Astrocyte of the cerebellum (primary cell): ENCODE results near the gene ZBTB16.

Source experiments
- DNase-seq: peaks from one replicate; pipeline ENCODE4 v3.0.0-alpha.2; 2011; ENCODE audit warnings: low read depth
- H3K4me3 ChIP-seq: 2 replicates; pipeline ENCODE4 v1.5.1; 2011; ENCODE audit warnings: mild to moderate bottlenecking, low read depth, low read length, moderate library complexity
- in situ Hi-C: cut with HindIII; loops from 2 replicates; pipeline ENCODE4 v1.10.0; 2017; ENCODE audit warnings: low sequenced_read_pairs
- TF ChIP-seq, protein P1 (sequence below): IDR thresholded peaks from 2 replicates; pipeline ENCODE4 v1.5.1; 2012; ENCODE audit warnings: low read length, low read depth, moderate library complexity, mild to moderate bottlenecking; ENCODE audit errors: missing control alignments

ZBTB16 gene

DNA sequence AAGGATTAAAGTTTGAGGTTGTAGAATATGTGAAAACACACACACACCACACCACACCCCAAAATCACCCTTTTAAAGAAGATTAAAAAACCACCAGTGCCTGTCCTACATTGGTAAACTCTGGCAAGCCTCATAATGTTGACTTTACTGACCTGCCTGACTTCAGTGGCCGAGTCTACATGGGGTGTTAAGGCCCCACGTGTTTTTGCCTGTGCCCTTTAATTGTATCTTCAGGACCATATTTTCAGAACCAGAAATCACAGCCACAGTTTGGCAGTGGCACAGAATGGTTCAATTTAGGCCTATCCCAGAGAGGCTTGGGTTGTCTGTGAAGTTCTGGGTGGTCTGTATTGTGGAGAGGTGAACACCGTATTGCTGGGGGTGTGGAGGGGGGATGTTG lies 33.4 kb downstream of the ZBTB16 start:
- DNase-seq = no peak
- TF ChIP-seq, protein P1, sequence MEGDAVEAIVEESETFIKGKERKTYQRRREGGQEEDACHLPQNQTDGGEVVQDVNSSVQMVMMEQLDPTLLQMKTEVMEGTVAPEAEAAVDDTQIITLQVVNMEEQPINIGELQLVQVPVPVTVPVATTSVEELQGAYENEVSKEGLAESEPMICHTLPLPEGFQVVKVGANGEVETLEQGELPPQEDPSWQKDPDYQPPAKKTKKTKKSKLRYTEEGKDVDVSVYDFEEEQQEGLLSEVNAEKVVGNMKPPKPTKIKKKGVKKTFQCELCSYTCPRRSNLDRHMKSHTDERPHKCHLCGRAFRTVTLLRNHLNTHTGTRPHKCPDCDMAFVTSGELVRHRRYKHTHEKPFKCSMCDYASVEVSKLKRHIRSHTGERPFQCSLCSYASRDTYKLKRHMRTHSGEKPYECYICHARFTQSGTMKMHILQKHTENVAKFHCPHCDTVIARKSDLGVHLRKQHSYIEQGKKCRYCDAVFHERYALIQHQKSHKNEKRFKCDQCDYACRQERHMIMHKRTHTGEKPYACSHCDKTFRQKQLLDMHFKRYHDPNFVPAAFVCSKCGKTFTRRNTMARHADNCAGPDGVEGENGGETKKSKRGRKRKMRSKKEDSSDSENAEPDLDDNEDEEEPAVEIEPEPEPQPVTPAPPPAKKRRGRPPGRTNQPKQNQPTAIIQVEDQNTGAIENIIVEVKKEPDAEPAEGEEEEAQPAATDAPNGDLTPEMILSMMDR = no peak
- no peak overlapping the region for H3K4me3 ChIP-seq
- in situ Hi-C loops = no loop called here

DNA sequence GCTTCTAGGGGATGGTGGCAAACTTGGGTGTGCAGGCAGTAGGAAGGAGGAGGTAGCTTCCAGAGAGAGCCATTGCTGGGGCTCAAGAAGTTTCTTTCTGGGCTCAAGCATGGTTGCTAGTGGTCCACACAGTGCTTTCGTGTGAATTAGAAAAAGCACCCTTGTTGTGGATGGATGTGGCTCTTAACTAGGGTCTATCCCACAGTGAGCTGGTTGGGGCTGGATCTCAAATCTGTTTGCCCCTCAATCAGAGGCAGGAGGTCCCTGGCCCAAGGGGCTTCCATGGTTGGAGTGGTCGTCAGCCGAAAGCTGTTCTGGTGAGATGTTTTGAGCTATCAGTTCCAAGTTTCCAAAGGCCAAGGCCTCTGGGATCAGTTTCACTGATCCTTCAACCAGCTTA lies 35.0 kb downstream of the ZBTB16 start:
- TF ChIP-seq, protein P1 = no peak
- DNase-seq = no peak
- in situ Hi-C loops = no loop called here
- no peak overlapping the region for H3K4me3 ChIP-seq

DNA sequence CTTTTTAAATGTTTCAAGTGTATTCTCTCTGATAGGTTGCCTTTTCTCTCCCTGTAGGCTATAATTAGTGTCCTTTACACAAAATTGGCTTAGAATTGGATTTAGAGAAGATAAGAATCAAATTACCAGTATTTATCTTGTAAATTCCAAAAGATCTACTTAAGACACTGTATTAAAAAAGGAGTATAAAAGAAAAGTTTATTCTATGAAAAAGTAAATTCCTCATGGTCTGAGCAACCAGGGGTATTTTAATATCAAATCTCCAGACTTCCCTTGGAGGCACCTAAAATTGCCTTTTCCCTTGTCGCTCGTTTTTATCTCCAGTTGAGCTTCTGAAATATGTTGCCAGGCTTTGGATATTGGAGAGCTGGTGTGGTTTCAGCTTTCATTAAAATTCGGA lies 36.4 kb downstream of the ZBTB16 start:
- H3K4me3 ChIP-seq = no peak overlapping the region
- no peak for DNase-seq
- in situ Hi-C loops = no loop called here
- TF ChIP-seq, protein P1 = no peak

DNA sequence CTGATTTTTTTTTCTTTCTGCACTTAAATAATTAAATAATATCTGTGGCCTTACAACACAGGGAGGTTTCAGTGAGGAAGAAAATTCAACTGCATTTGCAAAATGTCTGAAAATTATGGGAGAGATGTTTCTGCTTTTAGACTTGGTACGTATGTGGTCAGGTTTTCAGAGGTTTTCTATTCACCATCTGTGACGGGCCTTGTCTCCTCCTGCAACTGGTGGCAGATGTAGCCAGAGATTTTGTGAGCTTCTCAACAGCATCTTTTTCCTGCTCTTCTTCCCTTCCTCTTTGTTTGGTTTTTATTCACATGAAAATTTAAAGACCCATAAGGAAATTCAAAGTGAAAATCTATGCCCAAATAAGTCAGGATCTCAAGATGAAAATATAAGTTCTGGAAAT lies 38.3 kb downstream of the ZBTB16 start:
- DNase-seq = no peak
- no peak overlapping the region for H3K4me3 ChIP-seq
- TF ChIP-seq, protein P1 = no peak
- in situ Hi-C loops = no loop called here

DNA sequence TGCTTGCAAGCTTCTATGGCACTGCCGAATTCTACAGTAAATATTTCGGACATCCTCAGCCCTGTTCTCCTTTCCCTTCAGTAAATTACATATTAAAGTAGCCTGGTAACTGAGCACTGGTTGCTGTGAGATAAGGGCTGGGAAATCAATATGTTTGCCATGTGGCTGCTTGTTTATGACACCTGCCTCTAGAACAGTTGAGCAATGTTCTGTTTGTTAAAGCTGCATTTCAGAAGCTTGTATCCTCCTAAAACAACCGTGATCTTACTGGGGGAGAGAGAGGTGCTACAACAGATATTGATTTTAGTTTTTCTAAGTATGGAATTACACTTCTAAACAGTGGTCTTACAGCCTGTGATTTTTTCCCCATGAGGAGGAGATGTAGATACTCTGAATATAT lies 39.4 kb downstream of the ZBTB16 start:
- no peak overlapping the region for H3K4me3 ChIP-seq
- in situ Hi-C loops = no loop called here
- DNase-seq = no peak
- TF ChIP-seq, protein P1 = no peak

DNA sequence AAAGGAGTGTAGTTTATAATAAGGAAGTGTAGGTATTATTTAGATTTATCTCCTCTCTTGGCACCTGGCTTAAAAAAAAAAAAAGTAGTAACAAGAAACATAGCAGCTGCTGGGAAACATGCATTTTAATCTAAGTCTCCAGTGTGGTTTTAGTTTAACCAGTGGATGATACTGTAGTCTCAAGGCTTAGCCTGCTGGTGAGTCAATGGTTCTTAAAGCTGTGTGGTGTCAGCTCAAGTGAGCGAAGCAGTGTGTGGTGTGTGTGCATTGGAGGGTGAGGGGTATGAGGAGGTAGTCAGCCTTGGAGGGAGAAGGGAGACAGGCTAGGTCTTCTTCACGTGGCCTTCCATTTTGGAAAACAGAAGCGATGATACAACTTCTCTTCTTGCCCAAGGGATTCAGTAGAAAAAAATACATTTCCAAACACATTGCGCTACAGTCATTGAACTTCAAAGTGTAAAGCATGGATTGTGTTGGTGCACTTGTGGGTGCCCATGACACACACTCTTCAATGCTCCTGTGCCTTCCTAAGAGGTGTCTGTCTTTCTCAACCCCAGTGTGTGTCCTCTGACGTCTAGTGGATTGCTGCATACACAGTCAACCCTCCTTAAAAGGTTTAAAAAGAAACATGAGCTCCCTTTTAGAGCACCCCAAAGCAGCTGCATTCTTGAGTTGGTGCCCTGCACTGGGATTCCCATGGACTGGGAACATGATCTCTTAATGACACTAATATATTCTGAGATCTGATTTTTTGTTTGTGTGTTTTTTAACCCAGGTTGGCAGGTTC lies 40.1 kb downstream of the ZBTB16 start:
- DNase-seq = no peak
- in situ Hi-C loops = no loop called here
- TF ChIP-seq, protein P1 = no peak
- H3K4me3 ChIP-seq = no peak overlapping the region
